A549 (cell line): ENCODE results near the gene IGSF10.

Source experiments
- CBX2 ChIP-seq: fragments of 200-600 bp; sonication (generic); IDR thresholded peaks from 2 replicates; pipeline ENCODE4 v1.6.1; 2016; ENCODE audit warnings: low read depth, mild to moderate bottlenecking, borderline replicate concordance
- ESRRA ChIP-seq: fragments of 150-350 bp; IDR thresholded peaks from 2 replicates; pipeline ENCODE4 v1.6.1; 2014; ENCODE audit warnings: mild to moderate bottlenecking, low read length, borderline replicate concordance
- MAX ChIP-seq: IDR thresholded peaks from 2 replicates; pipeline ENCODE4 v1.6.1; 2012
- PHF8 ChIP-seq: fragments of 200-600 bp; sonication (generic); IDR thresholded peaks from 2 replicates; pipeline ENCODE4 v1.6.1; 2016; ENCODE audit warnings: low read depth, mild to moderate bottlenecking, antibody characterized with exemption, moderate library complexity, borderline replicate concordance
- POLR2AphosphoS2 ChIP-seq: conservative IDR thresholded peaks from 2 replicates; pipeline ENCODE4 v1.6.1; 2012; ENCODE audit warnings: low read length, improper control_type of control experiment, inconsistent platforms
- RAD21 ChIP-seq, 2 experiments: fragments of >200 bp in 1 of 2; sonication (Bioruptor Twin) in 1 of 2; formaldehyde crosslinking in 1 of 2; IDR thresholded peaks in 1 of 2; conservative IDR thresholded peaks in 1 of 2; 2 replicates in 1 of 2; 3 replicates in 1 of 2; pipeline ENCODE4 v1.6.1; 2012 to 2018; ENCODE audit warnings: inconsistent platforms in 1 of 2
- TF ChIP-seq, protein P1 (sequence below): fragments of >200 bp; sonication (Bioruptor Twin); formaldehyde crosslinking; IDR thresholded peaks from 3 replicates; pipeline ENCODE4 v1.5.1; 2016
- TF ChIP-seq, protein P2 (sequence below): fragments of 200-600 bp; sonication (generic); IDR thresholded peaks from 2 replicates; pipeline ENCODE4 v1.6.1; 2016; ENCODE audit warnings: antibody characterized with exemption, mild to moderate bottlenecking, moderate library complexity
- TF ChIP-seq, protein P3 (sequence below): fragments of >200 bp; sonication (Bioruptor Twin); formaldehyde crosslinking; IDR thresholded peaks from 3 replicates; pipeline ENCODE4 v1.6.1; 2016

DNA sequence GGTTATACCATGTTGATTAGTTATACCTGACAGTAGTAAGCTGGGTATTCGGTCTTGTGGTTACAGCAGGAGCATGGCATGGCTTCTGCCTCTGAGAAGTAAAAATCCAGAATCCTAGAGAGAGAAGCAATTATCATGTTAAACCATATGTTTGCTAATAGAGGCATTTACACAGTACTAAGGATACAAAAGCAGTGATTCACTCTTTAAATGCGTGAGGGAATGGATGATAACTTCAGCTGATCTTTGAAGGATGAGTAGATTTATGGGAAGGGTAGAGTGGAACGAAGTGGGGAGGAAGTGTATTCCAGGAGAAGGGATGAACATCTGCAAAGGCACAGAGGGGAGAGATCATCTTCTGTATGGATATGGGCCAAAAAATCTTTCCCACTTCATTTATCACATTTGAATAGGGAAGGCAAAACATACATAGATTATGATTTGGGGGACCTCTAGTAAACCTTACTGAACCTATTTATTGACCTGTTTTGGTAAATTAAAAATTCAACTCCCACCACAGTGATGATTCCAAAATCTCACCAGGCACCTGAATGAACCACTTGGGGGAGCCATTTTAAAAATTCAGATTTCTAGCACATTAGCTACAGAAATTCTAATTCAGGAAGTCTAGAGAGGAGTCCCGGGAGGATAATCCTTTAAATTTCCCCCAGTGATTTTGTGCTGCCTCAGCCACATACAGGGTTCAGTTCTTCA lies 35.1 kb downstream of the IGSF10 start:
- no peak for TF ChIP-seq ESRRA
- TF ChIP-seq, protein P1, sequence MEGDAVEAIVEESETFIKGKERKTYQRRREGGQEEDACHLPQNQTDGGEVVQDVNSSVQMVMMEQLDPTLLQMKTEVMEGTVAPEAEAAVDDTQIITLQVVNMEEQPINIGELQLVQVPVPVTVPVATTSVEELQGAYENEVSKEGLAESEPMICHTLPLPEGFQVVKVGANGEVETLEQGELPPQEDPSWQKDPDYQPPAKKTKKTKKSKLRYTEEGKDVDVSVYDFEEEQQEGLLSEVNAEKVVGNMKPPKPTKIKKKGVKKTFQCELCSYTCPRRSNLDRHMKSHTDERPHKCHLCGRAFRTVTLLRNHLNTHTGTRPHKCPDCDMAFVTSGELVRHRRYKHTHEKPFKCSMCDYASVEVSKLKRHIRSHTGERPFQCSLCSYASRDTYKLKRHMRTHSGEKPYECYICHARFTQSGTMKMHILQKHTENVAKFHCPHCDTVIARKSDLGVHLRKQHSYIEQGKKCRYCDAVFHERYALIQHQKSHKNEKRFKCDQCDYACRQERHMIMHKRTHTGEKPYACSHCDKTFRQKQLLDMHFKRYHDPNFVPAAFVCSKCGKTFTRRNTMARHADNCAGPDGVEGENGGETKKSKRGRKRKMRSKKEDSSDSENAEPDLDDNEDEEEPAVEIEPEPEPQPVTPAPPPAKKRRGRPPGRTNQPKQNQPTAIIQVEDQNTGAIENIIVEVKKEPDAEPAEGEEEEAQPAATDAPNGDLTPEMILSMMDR, result peak; percentile 50
- TF ChIP-seq, protein P2, sequence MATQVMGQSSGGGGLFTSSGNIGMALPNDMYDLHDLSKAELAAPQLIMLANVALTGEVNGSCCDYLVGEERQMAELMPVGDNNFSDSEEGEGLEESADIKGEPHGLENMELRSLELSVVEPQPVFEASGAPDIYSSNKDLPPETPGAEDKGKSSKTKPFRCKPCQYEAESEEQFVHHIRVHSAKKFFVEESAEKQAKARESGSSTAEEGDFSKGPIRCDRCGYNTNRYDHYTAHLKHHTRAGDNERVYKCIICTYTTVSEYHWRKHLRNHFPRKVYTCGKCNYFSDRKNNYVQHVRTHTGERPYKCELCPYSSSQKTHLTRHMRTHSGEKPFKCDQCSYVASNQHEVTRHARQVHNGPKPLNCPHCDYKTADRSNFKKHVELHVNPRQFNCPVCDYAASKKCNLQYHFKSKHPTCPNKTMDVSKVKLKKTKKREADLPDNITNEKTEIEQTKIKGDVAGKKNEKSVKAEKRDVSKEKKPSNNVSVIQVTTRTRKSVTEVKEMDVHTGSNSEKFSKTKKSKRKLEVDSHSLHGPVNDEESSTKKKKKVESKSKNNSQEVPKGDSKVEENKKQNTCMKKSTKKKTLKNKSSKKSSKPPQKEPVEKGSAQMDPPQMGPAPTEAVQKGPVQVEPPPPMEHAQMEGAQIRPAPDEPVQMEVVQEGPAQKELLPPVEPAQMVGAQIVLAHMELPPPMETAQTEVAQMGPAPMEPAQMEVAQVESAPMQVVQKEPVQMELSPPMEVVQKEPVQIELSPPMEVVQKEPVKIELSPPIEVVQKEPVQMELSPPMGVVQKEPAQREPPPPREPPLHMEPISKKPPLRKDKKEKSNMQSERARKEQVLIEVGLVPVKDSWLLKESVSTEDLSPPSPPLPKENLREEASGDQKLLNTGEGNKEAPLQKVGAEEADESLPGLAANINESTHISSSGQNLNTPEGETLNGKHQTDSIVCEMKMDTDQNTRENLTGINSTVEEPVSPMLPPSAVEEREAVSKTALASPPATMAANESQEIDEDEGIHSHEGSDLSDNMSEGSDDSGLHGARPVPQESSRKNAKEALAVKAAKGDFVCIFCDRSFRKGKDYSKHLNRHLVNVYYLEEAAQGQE, result no peak
- no peak for TF ChIP-seq MAX
- no peak for TF ChIP-seq CBX2
- TF ChIP-seq POLR2AphosphoS2, result no peak
- TF ChIP-seq, protein P3, sequence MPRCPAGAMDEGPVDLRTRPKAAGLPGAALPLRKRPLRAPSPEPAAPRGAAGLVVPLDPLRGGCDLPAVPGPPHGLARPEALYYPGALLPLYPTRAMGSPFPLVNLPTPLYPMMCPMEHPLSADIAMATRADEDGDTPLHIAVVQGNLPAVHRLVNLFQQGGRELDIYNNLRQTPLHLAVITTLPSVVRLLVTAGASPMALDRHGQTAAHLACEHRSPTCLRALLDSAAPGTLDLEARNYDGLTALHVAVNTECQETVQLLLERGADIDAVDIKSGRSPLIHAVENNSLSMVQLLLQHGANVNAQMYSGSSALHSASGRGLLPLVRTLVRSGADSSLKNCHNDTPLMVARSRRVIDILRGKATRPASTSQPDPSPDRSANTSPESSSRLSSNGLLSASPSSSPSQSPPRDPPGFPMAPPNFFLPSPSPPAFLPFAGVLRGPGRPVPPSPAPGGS, result no peak
- no peak for TF ChIP-seq PHF8
- peak in 1 of 2 experiments; percentile 28; a peak in 2 of 5 replicates for TF ChIP-seq RAD21 (conservative IDR thresholded peaks at IDR 0.05 in 1 of 2, IDR thresholded peaks at IDR 0.05 in 1 of 2)
